ENCODE results near the gene CACNG4.

Gene CACNG4

GRCh38 chr17:66985338-66986237, 21.1 kb downstream of the CACNG4 start:
- DNase-seq, result no peak

GRCh38 chr17:66986659-66987058, 22.2 kb downstream of the CACNG4 start:
- no peak for DNase-seq

- no peak for DNase-seq
Measured at GRCh38 chr17:66987059-66987616, 22.6 kb downstream of the CACNG4 start.

- DNase-seq, result no peak
Measured at GRCh38 chr17:66988069-66988798, 23.7 kb downstream of the CACNG4 start.

DNA sequence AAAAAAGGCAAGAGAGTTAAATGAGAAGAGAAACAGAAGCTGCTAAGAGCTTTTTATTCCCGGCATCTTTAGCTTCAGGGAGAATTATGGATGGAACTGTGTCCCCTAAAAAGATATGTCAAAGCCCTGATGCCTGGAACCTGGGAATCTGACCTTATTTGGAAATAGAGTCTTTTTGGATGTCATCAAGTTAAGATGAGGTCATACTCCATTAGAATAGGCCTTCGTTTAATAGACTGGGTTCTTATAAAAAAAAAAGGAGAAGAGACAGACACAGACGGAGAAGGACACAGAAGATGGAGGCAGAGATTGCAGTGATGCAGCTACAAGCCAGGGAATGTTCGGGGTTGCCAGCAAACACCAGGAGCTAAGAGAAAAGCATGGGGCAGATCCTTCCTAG, 24.6 kb downstream of the CACNG4 start:
- no peak for DNase-seq

DNA sequence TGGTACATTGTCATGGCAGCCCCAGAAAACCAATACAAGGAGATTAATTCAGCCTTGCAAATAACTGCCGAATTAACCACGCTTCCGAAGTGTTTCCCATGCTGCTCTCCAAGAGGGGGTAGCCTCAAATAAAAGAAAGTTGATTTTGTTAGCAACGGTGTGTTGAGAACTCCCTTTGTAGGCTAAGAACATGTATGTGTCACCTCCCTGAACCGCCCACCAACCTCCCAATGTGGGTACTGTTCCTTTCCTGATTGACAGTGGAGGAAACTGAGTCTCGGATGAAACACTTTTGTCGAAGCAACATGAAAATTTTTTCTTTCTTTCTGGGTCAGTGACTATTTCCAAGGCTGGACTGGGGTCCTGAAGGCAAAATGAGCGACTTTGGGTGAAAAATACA, 25.1 kb downstream of the CACNG4 start:
- DNase-seq, result no peak

GRCh38 chr17:66990047-66990446, 25.5 kb downstream of the CACNG4 start:
- no peak for DNase-seq

GRCh38 chr17:66992911-66993442, 28.5 kb downstream of the CACNG4 start:
- no peak for DNase-seq

GRCh38 chr17:66994361-66994760, 29.9 kb downstream of the CACNG4 start:
- DNase-seq, result no peak

- no peak for DNase-seq
Measured at GRCh38 chr17:66994930-66995535, 30.5 kb downstream of the CACNG4 start.

- no peak for DNase-seq
Measured at GRCh38 chr17:66995944-66996343, 31.4 kb downstream of the CACNG4 start.

DNA sequence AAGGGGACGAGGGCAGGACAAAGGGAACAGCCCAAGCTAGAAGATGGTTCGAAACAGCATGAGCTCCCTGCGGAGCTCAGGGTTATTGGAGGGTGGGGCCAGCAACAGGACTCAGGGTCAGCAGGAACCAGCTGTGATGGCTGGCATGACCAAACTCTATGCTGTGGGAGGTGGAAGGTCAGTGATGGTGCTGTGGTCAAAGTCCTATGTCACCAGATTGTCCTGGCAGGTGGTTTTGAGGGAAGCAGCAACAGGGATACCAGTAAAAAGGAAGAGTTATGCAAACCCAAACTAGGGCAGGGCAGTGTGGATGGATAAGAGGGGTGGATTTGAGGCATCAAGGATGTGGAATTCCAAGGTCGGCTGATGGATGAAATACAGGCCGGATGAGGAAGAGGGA, 32.4 kb downstream of the CACNG4 start:
- no peak for DNase-seq

DNA sequence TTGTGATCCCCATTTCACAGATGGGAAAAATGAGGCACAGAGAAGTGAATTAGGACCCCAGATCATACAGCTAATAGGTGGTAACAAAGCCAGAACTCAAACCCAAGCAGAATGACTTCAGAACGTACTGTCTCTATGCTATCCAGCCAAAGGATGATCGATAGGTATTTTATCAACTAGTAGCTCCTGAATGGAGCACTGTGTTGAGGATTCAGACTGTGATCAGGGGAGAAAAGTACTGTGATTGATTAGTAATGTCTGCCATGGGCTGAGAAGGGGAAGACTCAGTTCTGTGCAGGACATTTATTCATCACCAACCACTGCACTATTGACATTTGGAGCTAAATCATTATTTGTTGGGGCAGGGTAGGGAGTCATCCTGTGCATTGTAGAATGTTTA, 38.7 kb downstream of the CACNG4 start:
- no peak for DNase-seq

- no peak for DNase-seq
Measured at GRCh38 chr17:67004181-67004580, 39.7 kb downstream of the CACNG4 start.

- no peak for DNase-seq
Measured at GRCh38 chr17:67007266-67007665, 42.8 kb downstream of the CACNG4 start.

DNA sequence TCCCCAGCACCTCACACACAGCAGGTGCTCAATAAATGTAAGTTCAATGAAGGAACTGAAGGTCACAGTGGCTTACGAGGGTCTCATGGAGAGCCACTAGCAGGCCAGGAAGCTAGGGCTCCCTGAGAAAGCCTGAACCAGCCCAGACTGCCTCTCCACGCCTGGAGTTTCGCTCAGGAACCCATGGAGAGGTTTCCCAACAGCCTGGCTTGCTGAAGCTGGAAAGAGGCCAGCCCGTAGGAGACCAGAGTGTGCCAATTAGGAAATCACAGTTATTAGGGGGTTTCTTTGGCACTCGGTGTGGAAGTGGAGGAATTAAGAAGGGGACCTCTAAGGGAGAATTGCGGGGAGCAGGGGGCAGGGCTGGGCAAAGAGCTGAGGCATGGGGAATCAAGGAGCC, 43.6 kb downstream of the CACNG4 start:
- DNase-seq, result no peak

GRCh38 chr17:67011527-67012175, 47.1 kb downstream of the CACNG4 start:
- DNase-seq, result no peak

GRCh38 chr17:67013891-67014290, 49.4 kb downstream of the CACNG4 start:
- DNase-seq, result no peak

- no peak for DNase-seq
Measured at GRCh38 chr17:67015001-67015400, 50.5 kb downstream of the CACNG4 start.

DNA sequence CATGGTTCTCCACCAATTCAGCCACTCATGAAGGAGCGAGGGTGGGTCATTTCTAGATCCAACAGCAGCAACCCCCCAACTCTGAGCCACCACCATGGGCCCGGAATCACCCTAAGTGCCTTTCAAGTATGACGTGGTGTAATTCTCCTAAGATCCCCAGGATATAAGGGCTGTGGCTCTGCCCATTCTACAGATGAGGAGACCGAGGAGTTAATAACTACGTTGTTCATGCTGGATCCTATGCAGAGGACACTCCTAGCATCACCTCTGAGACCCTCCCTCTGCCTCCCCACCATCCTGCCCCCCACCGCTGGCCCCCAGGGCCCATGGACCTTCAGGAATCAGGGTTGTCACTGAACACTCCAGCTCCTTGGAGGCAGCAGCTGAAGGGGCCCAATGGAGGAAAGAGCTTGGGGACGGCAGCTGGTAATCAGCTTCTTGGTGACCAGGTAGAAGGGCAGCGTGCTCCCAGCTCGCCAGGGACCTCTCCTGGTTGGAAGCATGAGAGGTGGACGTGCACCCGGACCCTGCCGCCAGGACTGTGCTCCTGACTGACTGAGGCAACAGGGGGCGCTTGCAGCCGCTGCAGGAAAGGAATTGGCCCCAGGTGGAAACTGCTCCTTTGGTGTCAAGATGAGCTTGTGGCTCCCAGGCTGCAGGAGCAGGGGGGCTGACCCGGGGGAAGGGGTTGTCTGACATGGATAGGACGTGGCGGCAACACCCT, 51.7 kb downstream of the CACNG4 start:
- no peak for DNase-seq

DNA sequence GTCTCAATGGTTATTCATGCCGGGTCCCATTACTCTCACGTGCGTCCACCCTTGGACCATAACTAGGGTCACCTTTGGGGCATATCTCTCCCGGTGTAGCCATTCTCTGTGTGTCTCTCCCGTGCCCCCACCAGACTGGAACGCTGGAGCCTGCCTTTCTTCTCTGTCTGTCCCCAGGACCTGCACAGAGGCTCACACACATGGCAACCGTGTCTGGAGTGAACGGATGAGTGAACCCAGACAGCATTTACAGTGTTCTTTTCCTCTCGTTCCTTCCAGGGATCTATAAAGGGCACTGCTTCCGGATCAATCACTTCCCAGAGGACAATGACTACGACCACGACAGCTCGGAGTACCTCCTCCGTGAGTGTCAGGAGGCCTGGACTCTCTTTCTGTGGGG, 53.4 kb downstream of the CACNG4 start:
- DNase-seq, result no peak
